ENCODE measurements around the gene CYBC1. TPM values are rescaled to one million over a fixed set of nuclear protein-coding genes. Genes with fewer than 3 reads are reported as not detected.

CYBC1 gene
- 175 TPM for total RNA-seq (2013)
- 100 to 1,000 TPM; 160 to 225 (median 217) TPM for polyA plus RNA-seq
- 133 and 199 TPM in 2 replicates for polyA minus RNA-seq
- total RNA-seq = 7.2 to 58.1 (median 43.3) reads per million in 11 experiments

GRCh38 chr17:82450357-82451106 lies at the start of gene CYBC1:
TSS of gene CYBC1 (minus strand) at chr17:82450752. CDS start at chr17:82449254, 1,498 bp downstream.
- Histone ChIP-seq H3K27me3 (ENCODE audit: control insufficient read depth in 2 of 2, insufficient read depth in 2 of 2, low read length in 2 of 2) (no peaks in the 10 kb centered on the region), H3K9me3 (replicated peaks in 1 of 2; ENCODE audit: control insufficient read depth in 1 of 2, insufficient read depth in 1 of 2, low read length in 2 of 2) (no peaks in the 10 kb centered on the region), H3K79me2 (ENCODE audit: insufficient read depth, low read length) (peaks cover 46% of the 10 kb centered on the region), H3K4me3 (replicated peaks in 1 of 3; ENCODE audit: low read depth in 2 of 3, low read length in 3 of 3) (peak within 1 kb of the TSS; percentile 78 to 100 (median 79)), H3K36me3 (replicated peaks in 1 of 2; ENCODE audit: control insufficient read depth in 1 of 2, insufficient read depth in 2 of 2, low read length in 2 of 2) (peaks cover 16 to 21% of the 10 kb centered on the region in 2 donors), H3K27ac (ENCODE audit: low read depth in 1 of 2, low read length in 2 of 2) (peak within 1 kb of the TSS; percentile 79 to 87), H2AFZ (ENCODE audit: insufficient read depth, low read depth, low read length, poor library complexity, severe bottlenecking) (peak within 1 kb of the TSS; percentile 79), H3K9ac (ENCODE audit: insufficient read depth, low read length, poor library complexity, severe bottlenecking) (peak within 1 kb of the TSS; percentile 92), H3K4me1 (ENCODE audit: control insufficient read depth in 1 of 2, insufficient read depth in 2 of 2, low read length in 2 of 2) (peaks cover 28 to 38% of the 10 kb centered on the region in 2 donors), H4K20me1 (ENCODE audit: insufficient read depth, low read length) (peaks cover 46% of the 10 kb centered on the region), H3K4me2 (replicated peaks; ENCODE audit: extremely low read depth, low read length, poor library complexity, severe bottlenecking) (peak within 1 kb of the TSS; percentile 98)
- peaks cover 0 to 1% (median 0%) of the 10 kb centered on the region in 3 donors for H3K27me3 Mint-ChIP-seq (ENCODE audit: low read depth in 3 of 3)
- peaks cover 12 to 27% of the 10 kb centered on the region in 2 donors for H3K36me3 Mint-ChIP-seq
- under 1% methylated on average over 89 of the region's 91 CpGs for WGBS (ENCODE audit: insufficient coverage)
- peak; percentile 87 to 93 (median 91) for DNase-seq
- H3K9me3 Mint-ChIP-seq = peaks cover 0 to 6% (median 2%) of the 10 kb centered on the region in 7 donors
- intact Hi-C loops (cut with micrococcal nuclease) = loop anchor here (1.0 to 10.0 kb wide), 7 partner anchors 8 to 416 kb away; partner anchors contain the start of genes HEXD (in 2 of the 2), OGFOD3 (in 2 of the 2), DCXR (in 1 of the 2) and NARF (in 1 of the 2)
- H3K4me3 Mint-ChIP-seq = peak within 1 kb of the TSS; percentile 93 to 99
- H3K4me1 Mint-ChIP-seq = peaks cover 24% of the 10 kb centered on the region
- no peak for TF ChIP-seq CTCF (IDR thresholded peaks at IDR 0.05)
- peak within 1 kb of the TSS; percentile 80 to 97 (median 93) for H3K27ac Mint-ChIP-seq
